Neutrophil (primary cell): ENCODE results near the gene PLOD2.

Experiments used
- H3K27ac ChIP-seq: fragments of 200-600 bp; sonication (generic); 2 replicates; pipeline ENCODE4 v1.5.1; 2016; ENCODE audit warnings: mild to moderate bottlenecking, moderate library complexity
- H3K27me3 ChIP-seq: fragments of 200-600 bp; sonication (generic); 2 replicates; pipeline ENCODE4 v1.6.0; 2016; ENCODE audit warnings: mild to moderate bottlenecking
- H3K36me3 ChIP-seq: fragments of 200-600 bp; sonication (generic); 2 replicates; pipeline ENCODE4 v1.5.1; 2017
- H3K4me1 ChIP-seq, 2 experiments: fragments of 200-600 bp in 1 of 2; sonication (generic) in 1 of 2; 1 replicate in 1 of 2; 2 replicates in 1 of 2; pipeline versions ENCODE4 v1.5.1 to v1.6.1; 2013 to 2016; ENCODE audit warnings: low read depth in 1 of 2, low read length in 1 of 2, mild to moderate bottlenecking in 1 of 2, moderate library complexity in 1 of 2; ENCODE audit not compliant: control insufficient read depth in 1 of 2, insufficient read depth in 1 of 2
- H3K4me3 ChIP-seq, 2 experiments: fragments of 200-600 bp in 1 of 2; sonication (generic) in 1 of 2; 1 replicate in 1 of 2; 2 replicates in 1 of 2; pipeline ENCODE4 v1.5.1; 2013 to 2016; ENCODE audit warnings: low read depth in 1 of 2, low read length in 1 of 2, mild to moderate bottlenecking in 1 of 2, moderate library complexity in 1 of 2
- H3K9me3 ChIP-seq: fragments of 200-600 bp; sonication (generic); 2 replicates; pipeline ENCODE4 v1.5.1; 2016
- CTCF ChIP-seq: fragments of 200-600 bp; sonication (generic); IDR thresholded peaks from 2 replicates; pipeline ENCODE4 v1.5.1; 2016; ENCODE audit warnings: antibody characterized with exemption

PLOD2 gene

GRCh38 chr3:146026547-146026946, 134.4 kb downstream of the PLOD2 start:
- no peaks in the 10 kb centered on the region for H3K4me1 ChIP-seq
- H3K27ac ChIP-seq: no peak overlapping the region
- H3K27me3 ChIP-seq: no peaks in the 10 kb centered on the region
- no peaks in the 10 kb centered on the region for H3K9me3 ChIP-seq
- H3K36me3 ChIP-seq: no peaks in the 10 kb centered on the region
- no peak for TF ChIP-seq CTCF
- no peak overlapping the region for H3K4me3 ChIP-seq

DNA sequence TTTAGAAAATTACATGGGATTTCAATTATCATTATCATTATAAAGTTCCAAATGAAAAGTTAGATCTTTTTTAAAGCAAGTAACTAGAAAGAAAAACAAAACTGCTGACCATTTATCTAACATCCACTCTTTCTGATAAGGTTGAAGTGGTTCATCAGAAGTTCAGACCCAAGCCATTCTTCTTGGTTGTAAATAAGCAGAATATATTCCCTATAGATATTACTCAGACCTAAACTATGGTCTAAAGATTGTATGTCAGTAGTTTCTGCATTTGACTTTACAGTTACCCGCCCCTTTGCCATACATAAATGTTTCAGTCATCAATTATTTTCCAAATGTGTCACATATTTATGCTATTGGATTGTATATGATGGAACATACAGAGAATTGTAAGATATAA, 136.7 kb downstream of the PLOD2 start:
- TF ChIP-seq CTCF: no peak
- Histone ChIP-seq H3K4me1 (no peaks in the 10 kb centered on the region), H3K27me3 (no peaks in the 10 kb centered on the region), H3K27ac (no peak overlapping the region), H3K36me3 (no peaks in the 10 kb centered on the region), H3K4me3 (no peak overlapping the region), H3K9me3 (no peaks in the 10 kb centered on the region)

DNA sequence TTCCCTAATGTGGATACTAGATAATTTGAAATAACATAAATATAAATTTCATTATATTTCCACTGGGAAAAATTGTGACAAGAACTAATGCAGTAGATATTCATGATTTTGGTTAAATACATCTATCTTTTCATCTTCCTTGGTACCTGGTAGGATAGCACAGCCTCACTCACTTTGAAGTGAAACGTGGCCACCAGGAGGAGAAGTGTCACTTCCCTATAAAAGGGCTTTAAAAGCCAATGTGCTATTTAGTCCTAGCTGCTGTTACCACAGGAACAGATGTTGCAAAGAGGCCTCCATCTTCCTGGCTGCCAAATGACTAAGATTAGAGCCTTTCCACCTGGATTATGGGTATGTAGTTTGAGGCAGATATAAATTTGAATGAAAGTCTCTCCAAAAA, 140.0 kb downstream of the PLOD2 start:
- no peak for TF ChIP-seq CTCF
- no peaks in the 10 kb centered on the region for H3K9me3 ChIP-seq
- H3K36me3 ChIP-seq: no peaks in the 10 kb centered on the region
- no peak overlapping the region for H3K4me3 ChIP-seq
- no peaks in the 10 kb centered on the region for H3K4me1 ChIP-seq
- H3K27ac ChIP-seq: no peak overlapping the region
- no peaks in the 10 kb centered on the region for H3K27me3 ChIP-seq

GRCh38 chr3:146019508-146019907, 141.5 kb downstream of the PLOD2 start:
- no peak for TF ChIP-seq CTCF
- no peaks in the 10 kb centered on the region for H3K36me3 ChIP-seq
- H3K27me3 ChIP-seq: no peaks in the 10 kb centered on the region
- H3K4me1 ChIP-seq: no peaks in the 10 kb centered on the region
- no peaks in the 10 kb centered on the region for H3K9me3 ChIP-seq
- no peak overlapping the region for H3K27ac ChIP-seq
- no peak overlapping the region for H3K4me3 ChIP-seq
